Upper lobe of left lung (tissue), 4 donors: ENCODE measurements around the gene UNC13B.

Experiments
- EP300 ChIP-seq, 4 donors: sonication (generic); formaldehyde crosslinking; IDR thresholded peaks; one replicate each; pipeline ENCODE4 v1.5.1; 2017; ENCODE audit warnings: antibody characterized with exemption in 4 of 4, control low read depth in 2 of 4
- POLR2A ChIP-seq, 4 donors: fragments of 450-650 bp; IDR thresholded peaks; one replicate each; pipeline ENCODE4 v1.5.1; 2016 to 2017; ENCODE audit warnings: antibody characterized with exemption in 4 of 4, mild to moderate bottlenecking in 2 of 4
- POLR2AphosphoS5 ChIP-seq, 2 donors: sonication (generic); formaldehyde crosslinking; IDR thresholded peaks; one replicate each; pipeline ENCODE4 v1.5.1; 2017; ENCODE audit warnings: antibody characterized with exemption in 2 of 2
- TF ChIP-seq, protein P1 (sequence below), 6 experiments: fragments of 450-650 bp in 4 of 6; fragments of 200-600 bp in 2 of 6; sonication (generic) in 2 of 6; IDR thresholded peaks; one replicate each; pipeline ENCODE4 v1.5.1; 2016 to 2019; ENCODE audit warnings: antibody characterized with exemption in 6 of 6

DNA sequence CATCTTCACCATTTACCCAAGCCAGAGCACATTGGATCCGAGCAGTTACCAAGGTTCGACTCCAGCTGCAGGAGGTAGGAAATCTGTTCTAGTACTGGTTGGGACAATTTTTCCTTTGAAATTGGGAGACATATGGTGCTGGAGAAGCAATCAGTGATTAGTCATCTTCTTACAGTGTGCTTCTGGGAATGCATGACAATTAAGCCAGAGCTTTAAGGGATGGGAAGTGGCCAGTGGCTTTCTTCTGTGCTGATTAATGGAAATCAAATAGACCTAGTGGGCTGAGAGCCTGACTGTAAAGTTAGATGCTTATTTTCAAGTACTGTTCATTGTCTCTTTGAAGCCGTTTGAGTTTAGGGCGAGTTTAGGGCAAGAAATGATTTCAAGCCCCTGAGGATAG lies 152.1 kb downstream of the UNC13B start:
- TF ChIP-seq EP300 (IDR thresholded peaks at IDR 0.05) (no peak), POLR2AphosphoS5 (IDR thresholded peaks at IDR 0.05) (no peak), POLR2A (IDR thresholded peaks at IDR 0.05) (no peak)
- TF ChIP-seq, protein P1, sequence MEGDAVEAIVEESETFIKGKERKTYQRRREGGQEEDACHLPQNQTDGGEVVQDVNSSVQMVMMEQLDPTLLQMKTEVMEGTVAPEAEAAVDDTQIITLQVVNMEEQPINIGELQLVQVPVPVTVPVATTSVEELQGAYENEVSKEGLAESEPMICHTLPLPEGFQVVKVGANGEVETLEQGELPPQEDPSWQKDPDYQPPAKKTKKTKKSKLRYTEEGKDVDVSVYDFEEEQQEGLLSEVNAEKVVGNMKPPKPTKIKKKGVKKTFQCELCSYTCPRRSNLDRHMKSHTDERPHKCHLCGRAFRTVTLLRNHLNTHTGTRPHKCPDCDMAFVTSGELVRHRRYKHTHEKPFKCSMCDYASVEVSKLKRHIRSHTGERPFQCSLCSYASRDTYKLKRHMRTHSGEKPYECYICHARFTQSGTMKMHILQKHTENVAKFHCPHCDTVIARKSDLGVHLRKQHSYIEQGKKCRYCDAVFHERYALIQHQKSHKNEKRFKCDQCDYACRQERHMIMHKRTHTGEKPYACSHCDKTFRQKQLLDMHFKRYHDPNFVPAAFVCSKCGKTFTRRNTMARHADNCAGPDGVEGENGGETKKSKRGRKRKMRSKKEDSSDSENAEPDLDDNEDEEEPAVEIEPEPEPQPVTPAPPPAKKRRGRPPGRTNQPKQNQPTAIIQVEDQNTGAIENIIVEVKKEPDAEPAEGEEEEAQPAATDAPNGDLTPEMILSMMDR (IDR thresholded peaks at IDR 0.05): no peak
